SK-N-MC (cell line): ENCODE results near the gene ZNF652.

Experiments
- DNase-seq: peaks from one replicate; pipeline ENCODE4 v3.0.0-alpha.2; 2011; ENCODE audit warnings: low read depth, low spot score
- H3K27ac ChIP-seq: fragments of 200-600 bp; sonication (generic); 2 replicates; pipeline ENCODE4 v1.5.1; 2016; ENCODE audit warnings: mixed run types
- H3K36me3 ChIP-seq: fragments of 200-600 bp; sonication (generic); 2 replicates; pipeline ENCODE4 v1.6.1; 2017; ENCODE audit warnings: antibody characterized with exemption, low read length, mixed read lengths; ENCODE audit not compliant: insufficient read depth
- H3K4me3 ChIP-seq: fragments of 200-600 bp; sonication (generic); 2 replicates; pipeline ENCODE4 v1.5.1; 2016
- H3K9ac ChIP-seq: fragments of 200-600 bp; sonication (generic); 2 replicates; pipeline ENCODE4 v1.8.0; 2017; ENCODE audit warnings: mixed run types, mixed read lengths; ENCODE audit not compliant: insufficient read length
- H3K9me3 ChIP-seq: fragments of 200-600 bp; sonication (generic); 2 replicates; pipeline ENCODE4 v1.6.1; 2017; ENCODE audit warnings: low read depth, mild to moderate bottlenecking, antibody characterized with exemption, low read length, moderate library complexity, mixed read lengths
- EZH2 ChIP-seq: fragments of 200-600 bp; sonication (generic); IDR thresholded peaks from one replicate; pipeline ENCODE4 v1.6.1; 2017; ENCODE audit warnings: antibody characterized with exemption
- FOXP2 ChIP-seq: optimal IDR thresholded peaks from 2 replicates; pipeline ENCODE3; 2011; ENCODE audit warnings: mild to moderate bottlenecking, moderate library complexity; ENCODE audit not compliant: insufficient read depth; ENCODE audit errors: extremely low read length, control extremely low read depth
- POLR2AphosphoS5 ChIP-seq: IDR thresholded peaks from 2 replicates; pipeline ENCODE4 v1.6.1; 2012; ENCODE audit warnings: mild to moderate bottlenecking, low read depth, low read length, borderline replicate concordance

The ZNF652 gene

DNA sequence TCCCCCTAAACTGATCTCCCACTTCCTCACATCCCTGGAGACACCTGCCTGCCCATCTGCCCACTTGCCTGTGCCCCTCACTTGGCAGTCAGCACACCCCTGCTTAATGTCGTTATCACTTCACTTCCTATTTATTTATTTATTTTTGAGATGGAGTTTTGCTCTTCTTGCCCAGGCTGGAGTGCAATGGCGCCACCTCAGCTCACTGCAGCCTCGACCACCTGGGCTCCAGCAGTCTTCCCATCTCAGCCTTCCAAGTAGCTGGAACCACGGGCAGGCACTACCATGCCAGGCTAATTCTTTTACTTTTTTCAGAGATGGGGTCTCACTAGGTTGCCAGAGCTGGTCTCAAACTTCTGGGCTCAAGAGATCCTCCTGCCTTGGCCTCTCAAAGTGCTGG lies 108.0 kb downstream of the ZNF652 start:
- Histone ChIP-seq H3K9me3 (no peaks in the 10 kb centered on the region), H3K36me3 (no peaks in the 10 kb centered on the region), H3K9ac (no peak overlapping the region), H3K4me3 (no peak overlapping the region), H3K27ac (no peak overlapping the region)
- TF ChIP-seq FOXP2 (no peak), EZH2 (no peak), POLR2AphosphoS5 (no peak)
- DNase-seq: no peak

DNA sequence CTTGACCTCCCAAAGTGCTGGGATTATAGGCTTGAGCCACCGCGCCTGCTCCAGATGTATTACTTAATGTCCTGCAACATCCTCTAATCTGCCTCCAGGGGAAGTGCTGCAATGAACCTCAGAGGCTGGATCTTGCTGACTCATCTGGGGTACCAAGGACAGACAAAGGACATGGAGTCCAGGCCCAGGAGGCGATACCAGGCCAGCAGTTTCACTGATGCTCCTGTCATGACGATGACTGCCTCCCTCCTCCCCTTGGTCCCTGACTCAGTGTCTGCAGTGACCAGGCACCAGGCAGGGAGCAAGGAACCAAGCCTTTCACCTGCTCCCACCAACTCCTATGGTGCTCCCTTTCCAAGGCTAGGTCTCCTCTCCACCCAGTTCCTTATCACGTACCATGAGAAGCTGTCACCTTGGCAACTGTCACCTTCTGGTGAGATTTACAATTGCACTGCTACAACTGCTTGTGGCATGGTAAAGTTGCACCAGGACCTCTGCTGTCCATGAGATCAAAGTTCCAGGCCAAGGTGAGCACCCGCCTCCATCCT lies 109.8 kb downstream of the ZNF652 start:
- TF ChIP-seq FOXP2 (no peak), POLR2AphosphoS5 (no peak), EZH2 (no peak)
- no peak for DNase-seq
- no peak overlapping the region for H3K4me3 ChIP-seq
- no peaks in the 10 kb centered on the region for H3K36me3 ChIP-seq
- H3K9me3 ChIP-seq: no peaks in the 10 kb centered on the region
- H3K9ac ChIP-seq: no peak overlapping the region
- H3K27ac ChIP-seq: no peak overlapping the region

DNA sequence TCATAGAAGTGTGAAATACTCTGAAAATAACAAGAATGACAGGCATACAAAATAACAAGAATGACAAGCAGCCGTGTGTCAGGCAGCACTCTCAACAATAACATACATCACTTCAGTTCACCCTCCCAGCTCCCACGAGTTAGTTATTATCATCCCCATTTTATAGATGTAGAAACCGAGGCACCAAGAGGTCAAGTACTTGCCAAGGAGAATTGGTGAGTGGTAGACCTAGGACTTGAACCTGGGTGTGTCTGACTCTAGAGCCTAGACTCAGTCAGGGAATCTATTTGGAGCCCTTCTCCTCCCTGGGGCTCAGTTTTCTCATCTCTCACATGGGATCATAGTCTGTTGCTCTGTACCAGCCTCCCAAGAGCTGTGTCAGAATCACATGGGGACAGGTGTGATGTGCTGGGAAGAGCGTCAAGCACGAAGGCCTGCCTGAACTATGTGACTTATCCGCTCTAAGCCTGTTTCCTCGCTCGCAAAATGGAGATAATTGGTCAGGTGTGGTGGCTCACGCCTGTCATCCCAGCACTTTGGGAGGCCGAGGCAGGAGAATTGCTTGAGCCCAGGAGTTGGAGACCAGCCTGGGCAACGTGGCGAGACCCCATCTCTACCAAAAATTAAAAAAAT lies 112.0 kb downstream of the ZNF652 start:
- Histone ChIP-seq H3K9ac (no peak overlapping the region), H3K9me3 (no peaks in the 10 kb centered on the region), H3K36me3 (no peaks in the 10 kb centered on the region), H3K27ac (no peak overlapping the region), H3K4me3 (no peak overlapping the region)
- TF ChIP-seq POLR2AphosphoS5 (no peak), FOXP2 (no peak), EZH2 (no peak)
- DNase-seq: no peak

- no peaks in the 10 kb centered on the region for H3K9me3 ChIP-seq
- H3K9ac ChIP-seq: no peak overlapping the region
- DNase-seq: no peak
- TF ChIP-seq FOXP2 (no peak), EZH2 (no peak), POLR2AphosphoS5 (no peak)
- H3K36me3 ChIP-seq: no peaks in the 10 kb centered on the region
- no peak overlapping the region for H3K4me3 ChIP-seq
- no peak overlapping the region for H3K27ac ChIP-seq
Observed at GRCh38 chr17:49249292-49249794, 112.7 kb downstream of the ZNF652 start.

DNA sequence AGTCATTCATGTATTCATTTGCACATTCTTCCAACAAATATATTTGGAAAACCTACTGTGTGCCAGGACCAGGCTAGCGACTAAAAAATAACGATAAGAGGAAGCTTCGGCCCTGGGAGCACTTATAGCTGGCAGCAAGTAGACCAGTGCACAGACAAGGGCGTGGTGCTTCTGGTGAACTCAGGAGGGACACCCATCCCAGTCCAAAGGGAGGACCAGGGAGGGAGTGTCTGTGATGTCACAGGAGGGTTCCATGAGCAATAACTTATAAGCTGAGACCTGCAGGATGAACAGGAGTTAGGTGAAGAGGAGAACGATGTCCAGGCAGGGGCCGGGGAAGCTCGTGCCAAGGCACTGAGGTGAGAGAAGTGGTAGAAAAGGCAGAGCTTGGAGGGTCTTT lies 114.1 kb downstream of the ZNF652 start:
- DNase-seq: no peak
- no peak for TF ChIP-seq FOXP2
- no peak for TF ChIP-seq POLR2AphosphoS5
- no peak for TF ChIP-seq EZH2
- no peak overlapping the region for H3K27ac ChIP-seq
- H3K4me3 ChIP-seq: no peak overlapping the region
- no peaks in the 10 kb centered on the region for H3K36me3 ChIP-seq
- no peak overlapping the region for H3K9ac ChIP-seq
- H3K9me3 ChIP-seq: no peaks in the 10 kb centered on the region

- TF ChIP-seq FOXP2 (no peak), POLR2AphosphoS5 (no peak), EZH2 (no peak)
- H3K4me3 ChIP-seq: no peak overlapping the region
- no peak for DNase-seq
Observed at GRCh38 chr17:49244839-49245238, 117.2 kb downstream of the ZNF652 start.

More at GRCh38 chr17:49244839-49245238, 117.2 kb downstream of the ZNF652 start:
- Histone ChIP-seq H3K36me3 (no peaks in the 10 kb centered on the region), H3K9ac (no peak overlapping the region), H3K9me3 (no peaks in the 10 kb centered on the region), H3K27ac (no peak overlapping the region)
